GM12892 (cell line): ENCODE measurements around the gene SOX8.

Experiments
- POLR2A ChIP-seq: IDR thresholded peaks from 2 replicates; pipeline ENCODE4 v1.6.1; 2011; ENCODE audit warnings: low read depth, low read length, control low read depth
- POLR2AphosphoS5 ChIP-seq: IDR thresholded peaks from 2 replicates; pipeline ENCODE4 v1.6.1; 2011; ENCODE audit warnings: low read depth, low read length, control low read depth

DNA sequence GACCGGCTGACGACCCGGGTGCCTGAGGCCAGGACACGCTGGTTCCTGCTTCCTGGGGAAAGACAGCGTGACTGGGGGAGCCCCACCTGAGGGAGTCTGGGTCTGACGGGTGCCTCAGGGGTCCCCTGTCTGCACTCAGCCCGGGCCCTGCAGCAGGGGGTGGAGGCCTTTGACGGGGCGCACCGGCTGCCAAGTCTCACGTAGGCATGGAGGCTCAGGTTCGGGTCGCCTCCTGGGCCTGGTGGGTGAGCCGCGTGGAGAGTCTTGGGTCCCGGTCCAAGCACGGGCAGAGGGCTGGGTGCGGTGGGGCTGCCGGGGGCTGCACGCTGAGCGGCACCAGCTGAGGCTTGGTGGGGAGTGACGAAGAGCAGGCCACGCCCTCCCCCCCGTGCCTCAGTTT is 40.9 kb downstream of the SOX8 start:
- TF ChIP-seq POLR2A (no peak), POLR2AphosphoS5 (no peak)
